Measurements from ENCODE around the gene TOPBP1. TPM values are rescaled to one million over a fixed set of nuclear protein-coding genes. Genes with fewer than 3 reads are reported as not detected.
A peak's percentile ranks its signal among the peaks of the same experiment; 100 is the strongest.

Gene TOPBP1
- total and polyA plus RNA-seq, 8 donors, result 5.8 to 13.0 (median 8.0) TPM

DNA sequence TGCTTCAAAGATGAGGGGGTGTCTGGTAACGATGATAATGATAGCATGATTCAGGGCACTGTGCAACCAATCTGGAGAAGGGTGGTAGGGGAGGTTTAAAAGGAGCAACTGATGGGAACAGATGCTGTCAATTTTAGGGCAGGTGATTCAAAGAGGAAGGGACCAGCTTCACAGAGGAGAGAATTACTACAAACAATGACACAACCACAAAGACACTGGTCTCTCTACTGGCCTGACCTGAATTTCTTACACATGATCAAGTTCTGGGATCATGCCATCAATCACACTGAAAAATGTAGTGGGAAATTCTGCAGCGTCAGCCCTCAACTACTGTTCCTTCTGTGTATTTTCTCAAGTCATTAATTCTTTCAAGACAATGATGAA is 90.8 kb downstream of the TOPBP1 start:
- Histone ChIP-seq H3K9me3 (no peaks in the 10 kb centered on the region), H3K4me1 (peaks cover 4 to 19% (median 8%) of the 10 kb centered on the region in 3 donors), H3K27ac (peak overlapping the region in 2 of 4 donors; percentile 78 to 85), H3K27me3 (no peaks in the 10 kb centered on the region), H3K36me3 (no peaks in the 10 kb centered on the region), H3K4me3 (no peak overlapping the region)
- WGBS, 2 donors, result 75% methylated on average over 2 of the region's 2 CpGs
- intact Hi-C loops (cut with DNase I), result loop anchor here in 1 of 3 donors (10.0 kb wide), 1 partner anchor 76 kb away; no protein-coding TSS in a partner anchor
- no peak for ATAC-seq
- TF ChIP-seq CTCF (IDR thresholded peaks at IDR 0.05), result no peak
- no peak for DNase-seq
- no peak for FAIRE-seq

- DNase-seq, result peak in 3 of 6 donors; percentile 25 to 59 (median 32)
Measured at GRCh38 chr3:133570139-133570936, 91.4 kb downstream of the TOPBP1 start.

GRCh38 chr3:133568294-133569014 is 93.3 kb downstream of the TOPBP1 start:
- Histone ChIP-seq H3K4me1 (peaks cover 0 to 12% (median 0%) of the 10 kb centered on the region in 3 donors), H3K4me3 (no peak overlapping the region), H3K36me3 (no peaks in the 10 kb centered on the region), H3K27ac (no peak overlapping the region), H3K9me3 (no peaks in the 10 kb centered on the region), H3K27me3 (no peaks in the 10 kb centered on the region)
- 62 to 79% methylated on average over 8 of the region's 8 CpGs for WGBS, 2 donors
- no peak for ATAC-seq
- intact Hi-C loops (cut with DNase I), result no loop called here
- no peak for TF ChIP-seq CTCF (IDR thresholded peaks at IDR 0.05)
- no peak for DNase-seq
- no peak for FAIRE-seq

More at GRCh38 chr3:133570139-133570936, 91.4 kb downstream of the TOPBP1 start:
- 85 to 86% methylated on average over 5 of the region's 5 CpGs for WGBS, 2 donors
- TF ChIP-seq CTCF (IDR thresholded peaks at IDR 0.05), result no peak
- H3K36me3 ChIP-seq, result no peaks in the 10 kb centered on the region
- H3K4me1 ChIP-seq, result peaks cover 0 to 14% (median 2%) of the 10 kb centered on the region in 3 donors
- H3K4me3 ChIP-seq, result no peak overlapping the region
- no peak for FAIRE-seq
- peak overlapping the region; percentile 18 to 85 (median 59) for H3K27ac ChIP-seq
- no peaks in the 10 kb centered on the region for H3K27me3 ChIP-seq
- H3K9me3 ChIP-seq, result no peaks in the 10 kb centered on the region
- intact Hi-C loops (cut with DNase I), result loop anchor here in 1 of 3 donors (10.0 kb wide), 1 partner anchor 76 kb away; no protein-coding TSS in a partner anchor
- ATAC-seq, result peak in 2 of 4 donors; percentile 1 to 8

DNA sequence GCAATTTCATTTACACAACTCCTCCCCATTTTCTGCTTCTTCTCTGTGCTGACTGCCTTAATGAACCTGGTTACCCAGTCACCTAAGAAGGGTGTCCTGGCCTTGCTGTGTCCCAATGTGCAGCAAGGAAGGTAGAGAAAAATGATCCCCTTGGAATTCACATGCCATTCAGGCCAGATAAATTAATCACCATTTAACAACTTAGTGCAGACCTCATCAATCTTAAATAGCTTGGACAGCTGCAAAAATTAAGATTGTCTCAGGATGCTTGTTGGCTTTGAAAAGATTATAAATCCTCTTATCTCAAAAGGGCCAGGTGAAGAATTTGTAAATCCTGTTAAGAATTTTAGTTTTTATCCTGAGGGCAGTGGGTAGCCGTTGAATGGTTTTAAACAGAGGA is 97.9 kb downstream of the TOPBP1 start:
- DNase-seq, result no peak
- H3K9me3 ChIP-seq, result no peaks in the 10 kb centered on the region
- H3K27ac ChIP-seq, result no peak overlapping the region
- no peaks in the 10 kb centered on the region for H3K36me3 ChIP-seq
- ATAC-seq, result no peak
- no peaks in the 10 kb centered on the region for H3K27me3 ChIP-seq
- no peak for FAIRE-seq
- TF ChIP-seq CTCF (IDR thresholded peaks at IDR 0.05), result no peak
- WGBS, 2 donors, result 74 to 85% methylated on average over 1 of the region's 1 CpG
- H3K4me3 ChIP-seq, result no peak overlapping the region
- H3K4me1 ChIP-seq, result no peaks in the 10 kb centered on the region
- intact Hi-C loops (cut with DNase I), result no loop called here

All from pancreas (tissue), 10 donors.